Osteoblast (primary cell): Measurements from ENCODE around the gene RABGAP1L. TPM values are rescaled to one million over a fixed set of nuclear protein-coding genes. Genes with fewer than 3 reads are reported as not detected.
A peak's percentile ranks its signal among the peaks of the same experiment; 100 is the strongest.

ENCODE experiments used
- DNase-seq: peaks from one replicate; pipeline ENCODE4 v3.0.0; 2011; ENCODE audit warnings: low spot score, mixed read lengths; ENCODE audit not compliant: insufficient read length; ENCODE audit errors: missing footprints
- H2AFZ ChIP-seq: 2 replicates; pipeline ENCODE4 v1.6.0; 2011; ENCODE audit warnings: mild to moderate bottlenecking, low read length
- H3K27ac ChIP-seq: 2 replicates; pipeline ENCODE4 v1.5.1; 2011; ENCODE audit warnings: mild to moderate bottlenecking, low read depth, low read length, moderate library complexity
- H3K27me3 ChIP-seq: 2 replicates; pipeline ENCODE4 v1.6.0; 2012; ENCODE audit warnings: mild to moderate bottlenecking, control low read depth, inconsistent platforms, low read length, moderate library complexity; ENCODE audit not compliant: insufficient read depth
- H3K36me3 ChIP-seq: 2 replicates; pipeline ENCODE4 v1.5.1; 2011; ENCODE audit warnings: mild to moderate bottlenecking, low read length, control low read depth, moderate library complexity; ENCODE audit not compliant: insufficient read depth
- H3K4me1 ChIP-seq: 2 replicates; pipeline ENCODE4 v1.5.1; 2011; ENCODE audit warnings: mild to moderate bottlenecking, low read length, control low read depth, moderate library complexity; ENCODE audit not compliant: insufficient read depth
- H3K4me2 ChIP-seq: 2 replicates; pipeline ENCODE4 v1.6.0; 2011; ENCODE audit warnings: mild to moderate bottlenecking, low read length; ENCODE audit not compliant: insufficient read depth
- H3K4me3 ChIP-seq: fragments of 200-600 bp; sonication (generic); 3 replicates; pipeline ENCODE4 v1.5.1; 2012; ENCODE audit warnings: mild to moderate bottlenecking, low read length, inconsistent platforms; ENCODE audit not compliant: insufficient read depth
- H3K79me2 ChIP-seq: 2 replicates; pipeline ENCODE4 v1.6.0; 2012; ENCODE audit warnings: mild to moderate bottlenecking, low read length, control low read depth, inconsistent platforms; ENCODE audit not compliant: insufficient read depth
- H3K9me3 ChIP-seq: 2 replicates; pipeline ENCODE4 v1.5.1; 2011; ENCODE audit warnings: low read depth, low read length, control low read depth
- H4K20me1 ChIP-seq: 2 replicates; pipeline ENCODE4 v1.6.0; 2012; ENCODE audit warnings: mild to moderate bottlenecking, low read length, control low read depth; ENCODE audit not compliant: insufficient read depth
- total RNA-seq: library from RNA; depleted of rRNA; stranded (reverse); fragments of >200 nt; gene quantifications from 2 replicates; pipeline ENCODE4 v1.2.3, GENCODE V29; 2012
- TF ChIP-seq, protein P1 (sequence below): IDR thresholded peaks from 2 replicates; pipeline ENCODE4 v1.5.1; 2011; ENCODE audit warnings: mild to moderate bottlenecking, low read depth, low read length, moderate library complexity; ENCODE audit errors: extremely low read depth

RABGAP1L gene
- total RNA-seq, 1 donor: 30.0 TPM

DNA sequence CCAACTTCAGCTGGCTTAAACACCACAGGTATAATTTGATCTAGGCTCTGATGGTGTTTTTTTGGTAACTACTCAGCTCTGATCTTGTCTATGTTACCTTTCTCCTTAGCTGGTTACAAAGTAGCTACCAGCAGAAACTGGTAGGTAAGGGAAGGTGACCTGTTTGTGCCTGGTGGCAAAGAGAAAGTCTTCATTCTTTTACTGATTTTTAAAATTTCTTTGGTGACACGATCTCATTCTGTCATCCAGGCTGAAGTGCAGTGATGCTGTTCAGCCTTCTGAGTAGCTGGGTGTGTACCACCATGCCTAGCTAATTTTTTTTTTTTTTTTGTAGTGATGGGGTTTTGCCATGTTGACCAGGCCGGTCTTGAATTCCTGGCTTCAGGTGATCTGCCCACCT is 62.4 kb downstream of the RABGAP1L start:
- H3K4me3 ChIP-seq: no peak overlapping the region
- no peaks in the 10 kb centered on the region for H3K36me3 ChIP-seq
- H3K4me2 ChIP-seq: no peak overlapping the region
- H3K9me3 ChIP-seq: no peaks in the 10 kb centered on the region
- H2AFZ ChIP-seq: no peak overlapping the region
- H3K79me2 ChIP-seq: no peaks in the 10 kb centered on the region
- TF ChIP-seq, protein P1, sequence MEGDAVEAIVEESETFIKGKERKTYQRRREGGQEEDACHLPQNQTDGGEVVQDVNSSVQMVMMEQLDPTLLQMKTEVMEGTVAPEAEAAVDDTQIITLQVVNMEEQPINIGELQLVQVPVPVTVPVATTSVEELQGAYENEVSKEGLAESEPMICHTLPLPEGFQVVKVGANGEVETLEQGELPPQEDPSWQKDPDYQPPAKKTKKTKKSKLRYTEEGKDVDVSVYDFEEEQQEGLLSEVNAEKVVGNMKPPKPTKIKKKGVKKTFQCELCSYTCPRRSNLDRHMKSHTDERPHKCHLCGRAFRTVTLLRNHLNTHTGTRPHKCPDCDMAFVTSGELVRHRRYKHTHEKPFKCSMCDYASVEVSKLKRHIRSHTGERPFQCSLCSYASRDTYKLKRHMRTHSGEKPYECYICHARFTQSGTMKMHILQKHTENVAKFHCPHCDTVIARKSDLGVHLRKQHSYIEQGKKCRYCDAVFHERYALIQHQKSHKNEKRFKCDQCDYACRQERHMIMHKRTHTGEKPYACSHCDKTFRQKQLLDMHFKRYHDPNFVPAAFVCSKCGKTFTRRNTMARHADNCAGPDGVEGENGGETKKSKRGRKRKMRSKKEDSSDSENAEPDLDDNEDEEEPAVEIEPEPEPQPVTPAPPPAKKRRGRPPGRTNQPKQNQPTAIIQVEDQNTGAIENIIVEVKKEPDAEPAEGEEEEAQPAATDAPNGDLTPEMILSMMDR: no peak
- peak overlapping the region; percentile 57 for H3K27ac ChIP-seq
- H3K4me1 ChIP-seq: peaks cover 5% of the 10 kb centered on the region
- DNase-seq: no peak
- H4K20me1 ChIP-seq: no peaks in the 10 kb centered on the region
- no peaks in the 10 kb centered on the region for H3K27me3 ChIP-seq

DNA sequence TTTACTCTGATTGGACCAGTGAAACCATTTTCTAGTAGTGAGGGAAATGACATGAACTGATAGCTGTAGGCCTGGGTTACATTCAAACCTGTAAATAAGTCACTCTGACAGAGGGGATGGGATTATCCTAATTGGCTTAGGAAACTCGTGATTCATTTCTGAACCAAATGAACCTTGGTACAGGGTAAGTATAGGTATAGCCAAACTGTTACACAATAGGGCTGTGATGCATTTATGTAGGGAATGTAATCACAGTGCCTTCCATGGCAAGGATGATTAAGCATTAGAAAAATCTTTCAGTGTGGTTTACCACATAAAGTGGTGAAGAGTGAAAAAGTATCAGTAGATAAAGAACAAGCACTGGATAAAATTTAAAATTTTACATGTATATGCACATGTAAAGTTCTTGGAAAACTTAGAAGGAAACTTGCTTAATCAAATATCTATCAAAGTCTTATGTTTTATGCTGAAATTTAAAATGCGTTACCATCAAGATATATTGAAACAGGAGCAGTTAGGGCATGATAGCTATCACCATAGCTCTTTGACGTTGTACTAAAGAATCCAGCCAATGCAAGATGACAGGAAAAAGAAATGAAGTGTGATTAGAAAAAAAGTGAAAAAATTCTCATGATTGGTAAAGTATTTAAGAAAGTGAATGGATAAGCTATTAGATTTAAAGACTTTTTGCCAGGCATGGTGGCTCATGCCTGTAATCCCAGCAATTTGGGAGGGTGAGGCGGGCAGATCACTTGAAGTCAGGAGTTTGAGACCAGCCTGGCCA is 63.0 kb downstream of the RABGAP1L start:
- Histone ChIP-seq H3K4me3 (no peak overlapping the region), H3K36me3 (no peaks in the 10 kb centered on the region), H3K4me1 (peaks cover 5% of the 10 kb centered on the region), H3K27me3 (no peaks in the 10 kb centered on the region), H3K4me2 (no peak overlapping the region), H3K79me2 (no peaks in the 10 kb centered on the region), H3K9me3 (no peaks in the 10 kb centered on the region), H3K27ac (peak overlapping the region; percentile 57), H4K20me1 (no peaks in the 10 kb centered on the region), H2AFZ (no peak overlapping the region)
- TF ChIP-seq, protein P1: no peak
- DNase-seq: peak; percentile 41

DNA sequence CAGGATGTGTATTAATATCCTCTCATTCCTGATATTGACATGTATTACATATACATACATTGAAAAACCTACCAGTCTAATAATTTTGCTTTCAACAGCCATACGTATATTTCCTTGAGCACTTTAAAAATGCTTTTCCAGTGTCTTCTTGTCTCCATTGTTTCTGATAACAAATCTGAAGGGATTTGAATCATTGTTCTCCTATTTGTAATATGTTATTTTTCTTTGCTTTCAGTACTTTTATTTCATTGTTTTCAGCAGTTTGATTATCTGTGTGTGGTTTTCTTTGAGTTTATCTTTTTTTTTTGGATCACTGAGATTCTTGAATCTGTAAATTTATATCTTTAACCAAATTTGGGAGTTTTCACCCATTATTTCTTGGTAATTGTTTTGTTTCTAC is 65.3 kb downstream of the RABGAP1L start:
- H3K27ac ChIP-seq: no peak overlapping the region
- H3K4me2 ChIP-seq: no peak overlapping the region
- TF ChIP-seq, protein P1: no peak

DNA sequence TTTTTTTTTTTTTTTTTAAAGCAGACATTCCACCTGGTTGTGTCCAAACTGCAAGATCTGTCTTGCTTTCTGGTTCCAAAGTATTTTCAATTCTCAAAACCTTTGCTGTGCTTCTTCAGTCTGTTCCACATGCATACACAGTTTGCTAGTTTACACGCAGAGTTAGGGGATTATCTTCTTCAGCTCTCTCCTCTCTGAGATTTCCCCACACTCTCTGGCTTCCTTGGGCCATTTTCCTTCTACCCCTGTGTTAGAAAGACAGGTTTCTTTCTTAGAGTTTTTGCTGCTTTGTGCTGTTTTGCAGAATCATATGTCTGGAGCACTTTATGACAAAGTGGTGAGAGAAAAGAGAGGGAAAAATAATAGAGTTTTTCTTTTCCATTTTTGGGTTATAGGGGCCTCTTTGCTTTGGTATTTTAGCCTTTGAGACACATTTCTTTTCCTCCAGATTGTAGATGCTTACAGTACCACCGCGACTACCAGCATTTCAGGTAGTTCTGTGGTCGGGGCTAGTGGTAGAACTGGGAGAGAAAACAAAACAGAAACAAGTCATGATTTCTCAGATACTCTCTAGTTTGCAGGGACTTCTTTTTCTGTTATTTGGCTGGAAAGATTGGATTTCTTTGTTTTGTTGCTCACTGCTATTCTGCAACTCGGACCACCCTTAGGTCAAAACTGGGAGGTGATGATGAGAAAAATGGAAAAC is 66.3 kb downstream of the RABGAP1L start:
- H4K20me1 ChIP-seq: no peaks in the 10 kb centered on the region
- H2AFZ ChIP-seq: no peak overlapping the region
- H3K36me3 ChIP-seq: no peaks in the 10 kb centered on the region
- TF ChIP-seq, protein P1: no peak
- H3K27me3 ChIP-seq: no peaks in the 10 kb centered on the region
- H3K4me3 ChIP-seq: no peak overlapping the region
- no peaks in the 10 kb centered on the region for H3K79me2 ChIP-seq
- no peak for DNase-seq
- H3K4me2 ChIP-seq: no peak overlapping the region
- H3K4me1 ChIP-seq: peaks cover 5% of the 10 kb centered on the region
- H3K9me3 ChIP-seq: no peaks in the 10 kb centered on the region
- no peak overlapping the region for H3K27ac ChIP-seq

More for the DNA sequence above, 65.3 kb downstream of the RABGAP1L start:
- Histone ChIP-seq H3K36me3 (no peaks in the 10 kb centered on the region), H4K20me1 (no peaks in the 10 kb centered on the region), H3K79me2 (no peaks in the 10 kb centered on the region), H3K9me3 (no peaks in the 10 kb centered on the region), H3K4me1 (peaks cover 5% of the 10 kb centered on the region), H2AFZ (no peak overlapping the region), H3K27me3 (no peaks in the 10 kb centered on the region), H3K4me3 (no peak overlapping the region)
- no peak for DNase-seq
